ENCODE data around the gene CROCC2.

The CROCC2 gene

GRCh38 chr2:240877460-240878340 lies 28.4 kb upstream of the CROCC2 start:
- DNase-seq (ENCODE audit: low read depth in 1 of 2, low spot score in 1 of 2) = no peak
- no peak overlapping the region for H3K4me3 ChIP-seq (replicated peaks; ENCODE audit: insufficient read depth, low read length)
- no peaks in the 10 kb centered on the region for H3K27me3 ChIP-seq (ENCODE audit: insufficient read depth, poor library complexity, severe bottlenecking)
- H3K27ac ChIP-seq (replicated peaks) = no peak overlapping the region
- TF ChIP-seq SPI1 (IDR thresholded peaks at IDR 0.05; ENCODE audit: borderline replicate concordance, low read depth) = no peak
- no peak for TF ChIP-seq GABPA (IDR thresholded peaks at IDR 0.05; ENCODE audit: low read depth)
- TF ChIP-seq REST (IDR thresholded peaks at IDR 0.05; ENCODE audit: insufficient replicate concordance, low read depth) = no peak
- no peak for TF ChIP-seq POLR2AphosphoS5 (IDR thresholded peaks at IDR 0.05; ENCODE audit: low read depth)
- TF ChIP-seq CTCF (IDR thresholded peaks at IDR 0.05; ENCODE audit: insufficient read depth, low read length) = no peak

- DNase-seq (ENCODE audit: low read depth in 1 of 2, low spot score in 1 of 2) = no peak
- Histone ChIP-seq H3K27me3 (ENCODE audit: insufficient read depth, poor library complexity, severe bottlenecking) (no peaks in the 10 kb centered on the region), H3K27ac (replicated peaks) (no peak overlapping the region), H3K4me3 (replicated peaks; ENCODE audit: insufficient read depth, low read length) (no peak overlapping the region)
- TF ChIP-seq SPI1 (IDR thresholded peaks at IDR 0.05; ENCODE audit: borderline replicate concordance, low read depth) (no peak), REST (IDR thresholded peaks at IDR 0.05; ENCODE audit: insufficient replicate concordance, low read depth) (no peak), CTCF (IDR thresholded peaks at IDR 0.05; ENCODE audit: insufficient read depth, low read length) (no peak), POLR2AphosphoS5 (IDR thresholded peaks at IDR 0.05; ENCODE audit: low read depth) (no peak), GABPA (IDR thresholded peaks at IDR 0.05; ENCODE audit: low read depth) (no peak)
Measured at GRCh38 chr2:240878341-240878936, 27.7 kb upstream of the CROCC2 start.

GRCh38 chr2:240879105-240879504 lies 27.0 kb upstream of the CROCC2 start:
- H3K27ac ChIP-seq (replicated peaks) = no peak overlapping the region
- no peak for DNase-seq (ENCODE audit: low read depth in 1 of 2, low spot score in 1 of 2)

More at GRCh38 chr2:240879105-240879504, 27.0 kb upstream of the CROCC2 start:
- no peak overlapping the region for H3K4me3 ChIP-seq (replicated peaks; ENCODE audit: insufficient read depth, low read length)
- TF ChIP-seq SPI1 (IDR thresholded peaks at IDR 0.05; ENCODE audit: borderline replicate concordance, low read depth) (no peak), POLR2AphosphoS5 (IDR thresholded peaks at IDR 0.05; ENCODE audit: low read depth) (no peak), GABPA (IDR thresholded peaks at IDR 0.05; ENCODE audit: low read depth) (no peak), CTCF (IDR thresholded peaks at IDR 0.05; ENCODE audit: insufficient read depth, low read length) (no peak)
- no peaks in the 10 kb centered on the region for H3K27me3 ChIP-seq (ENCODE audit: insufficient read depth, poor library complexity, severe bottlenecking)

Data from HL-60 (cell line).